Measurements from ENCODE around the gene CCDC71L. TPM values are rescaled to one million over a fixed set of nuclear protein-coding genes. Genes with fewer than 3 reads are reported as not detected.

Gene CCDC71L
- total RNA-seq, 1 experiment from 2014 or later: 4.2 TPM

DNA sequence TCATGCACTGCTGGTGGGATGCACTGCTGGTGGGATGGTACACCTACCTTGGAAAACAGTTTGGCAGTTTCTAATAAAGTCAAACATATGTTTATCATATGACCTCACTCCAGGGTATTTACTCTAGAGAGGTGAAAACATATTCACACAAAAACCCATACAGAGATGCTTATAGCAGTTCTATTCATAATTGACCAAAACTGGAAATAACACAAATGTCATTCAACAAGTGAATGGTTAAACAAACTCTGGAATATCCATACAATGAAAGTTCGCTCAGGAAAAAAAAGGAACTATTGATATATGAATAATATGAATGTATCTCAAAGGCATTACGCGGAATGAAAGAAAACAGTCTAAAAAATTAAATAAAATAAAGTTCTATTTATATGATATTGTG lies 19.5 kb downstream of the CCDC71L start:
- intact Hi-C loops (cut with micrococcal nuclease; ENCODE audit: unreplicated experiment): no loop called here
- no peak overlapping the region for H3K27ac Mint-ChIP-seq (ENCODE audit: unreplicated experiment)
- peaks cover 4% of the 10 kb centered on the region for H3K27me3 Mint-ChIP-seq (ENCODE audit: insufficient read depth, unreplicated experiment)
- no peak for DNase-seq
- Histone ChIP-seq H3K4me3 (ENCODE audit: low read depth, low read length) (no peak overlapping the region), H3K36me3 (ENCODE audit: control insufficient read depth, insufficient read depth, low read length) (no peaks in the 10 kb centered on the region), H3K4me1 (no peaks in the 10 kb centered on the region), H3K9me3 (no peaks in the 10 kb centered on the region), H3K27me3 (replicated peaks; ENCODE audit: control insufficient read depth, insufficient read depth, low read length) (no peaks in the 10 kb centered on the region)
- CTCF ChIA-PET: no interaction called here
- H3K4me3 Mint-ChIP-seq (ENCODE audit: unreplicated experiment): no peak overlapping the region
- H3K4me1 Mint-ChIP-seq (ENCODE audit: low read depth, unreplicated experiment): no peaks in the 10 kb centered on the region
- POLR2A ChIA-PET: interaction anchor here (0.6 kb wide), 1 partner anchor 111 kb away, joined by 3 read pairs; no protein-coding TSS in a partner anchor
- TF ChIP-seq, protein P1, sequence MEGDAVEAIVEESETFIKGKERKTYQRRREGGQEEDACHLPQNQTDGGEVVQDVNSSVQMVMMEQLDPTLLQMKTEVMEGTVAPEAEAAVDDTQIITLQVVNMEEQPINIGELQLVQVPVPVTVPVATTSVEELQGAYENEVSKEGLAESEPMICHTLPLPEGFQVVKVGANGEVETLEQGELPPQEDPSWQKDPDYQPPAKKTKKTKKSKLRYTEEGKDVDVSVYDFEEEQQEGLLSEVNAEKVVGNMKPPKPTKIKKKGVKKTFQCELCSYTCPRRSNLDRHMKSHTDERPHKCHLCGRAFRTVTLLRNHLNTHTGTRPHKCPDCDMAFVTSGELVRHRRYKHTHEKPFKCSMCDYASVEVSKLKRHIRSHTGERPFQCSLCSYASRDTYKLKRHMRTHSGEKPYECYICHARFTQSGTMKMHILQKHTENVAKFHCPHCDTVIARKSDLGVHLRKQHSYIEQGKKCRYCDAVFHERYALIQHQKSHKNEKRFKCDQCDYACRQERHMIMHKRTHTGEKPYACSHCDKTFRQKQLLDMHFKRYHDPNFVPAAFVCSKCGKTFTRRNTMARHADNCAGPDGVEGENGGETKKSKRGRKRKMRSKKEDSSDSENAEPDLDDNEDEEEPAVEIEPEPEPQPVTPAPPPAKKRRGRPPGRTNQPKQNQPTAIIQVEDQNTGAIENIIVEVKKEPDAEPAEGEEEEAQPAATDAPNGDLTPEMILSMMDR (IDR thresholded peaks at IDR 0.05; ENCODE audit: insufficient read depth in 1 of 2, low read depth in 1 of 2, low read length in 1 of 2, severe bottlenecking in 1 of 2, unreplicated experiment in 1 of 2): no peak
- no peaks in the 10 kb centered on the region for H3K9me3 Mint-ChIP-seq (ENCODE audit: unreplicated experiment)
- BruUV-seq (replicated peaks): no TSS peak
- no peaks in the 10 kb centered on the region for H3K36me3 Mint-ChIP-seq (ENCODE audit: insufficient read depth, unreplicated experiment)

- H3K36me3 ChIP-seq (ENCODE audit: control insufficient read depth, insufficient read depth, low read length): no peaks in the 10 kb centered on the region
- peaks cover 4% of the 10 kb centered on the region for H3K27me3 Mint-ChIP-seq (ENCODE audit: insufficient read depth, unreplicated experiment)
- TF ChIP-seq, protein P1 (IDR thresholded peaks at IDR 0.05; ENCODE audit: insufficient read depth in 1 of 2, low read depth in 1 of 2, low read length in 1 of 2, severe bottlenecking in 1 of 2, unreplicated experiment in 1 of 2): no peak
- no TSS peak for BruUV-seq (replicated peaks)
- H3K9me3 Mint-ChIP-seq (ENCODE audit: unreplicated experiment): no peaks in the 10 kb centered on the region
- no peak overlapping the region for H3K27ac Mint-ChIP-seq (ENCODE audit: unreplicated experiment)
- H3K36me3 Mint-ChIP-seq (ENCODE audit: insufficient read depth, unreplicated experiment): no peaks in the 10 kb centered on the region
- ChIA-PET CTCF (interaction anchor here (0.6 kb wide), 1 partner anchor 1397 kb away, joined by 5 read pairs; no protein-coding TSS in a partner anchor), POLR2A (no interaction called here)
- intact Hi-C loops (cut with micrococcal nuclease; ENCODE audit: unreplicated experiment): no loop called here
- DNase-seq: no peak
- H3K4me3 Mint-ChIP-seq (ENCODE audit: unreplicated experiment): no peak overlapping the region
- no peaks in the 10 kb centered on the region for H3K4me1 Mint-ChIP-seq (ENCODE audit: low read depth, unreplicated experiment)
- H3K27me3 ChIP-seq (replicated peaks; ENCODE audit: control insufficient read depth, insufficient read depth, low read length): no peaks in the 10 kb centered on the region
- H3K4me1 ChIP-seq: no peaks in the 10 kb centered on the region
- H3K9me3 ChIP-seq: no peaks in the 10 kb centered on the region
- H3K4me3 ChIP-seq (ENCODE audit: low read depth, low read length): no peak overlapping the region
Measured at GRCh38 chr7:106640368-106641141, 20.4 kb downstream of the CCDC71L start.

- Histone ChIP-seq H3K4me1 (no peaks in the 10 kb centered on the region), H3K4me3 (ENCODE audit: low read depth, low read length) (no peak overlapping the region), H3K9me3 (no peaks in the 10 kb centered on the region), H3K36me3 (ENCODE audit: control insufficient read depth, insufficient read depth, low read length) (no peaks in the 10 kb centered on the region), H3K27me3 (replicated peaks; ENCODE audit: control insufficient read depth, insufficient read depth, low read length) (no peaks in the 10 kb centered on the region)
- no peaks in the 10 kb centered on the region for H3K9me3 Mint-ChIP-seq (ENCODE audit: unreplicated experiment)
- DNase-seq: no peak
- H3K4me3 Mint-ChIP-seq (ENCODE audit: unreplicated experiment): no peak overlapping the region
- no TSS peak for BruUV-seq (replicated peaks)
- ChIA-PET POLR2A (no interaction called here), CTCF (no interaction called here)
- peaks cover 4% of the 10 kb centered on the region for H3K27me3 Mint-ChIP-seq (ENCODE audit: insufficient read depth, unreplicated experiment)
- TF ChIP-seq, protein P1 (IDR thresholded peaks at IDR 0.05; ENCODE audit: insufficient read depth in 1 of 2, low read depth in 1 of 2, low read length in 1 of 2, severe bottlenecking in 1 of 2, unreplicated experiment in 1 of 2): no peak
- intact Hi-C loops (cut with micrococcal nuclease; ENCODE audit: unreplicated experiment): no loop called here
- H3K27ac Mint-ChIP-seq (ENCODE audit: unreplicated experiment): no peak overlapping the region
- H3K4me1 Mint-ChIP-seq (ENCODE audit: low read depth, unreplicated experiment): no peaks in the 10 kb centered on the region
- no peaks in the 10 kb centered on the region for H3K36me3 Mint-ChIP-seq (ENCODE audit: insufficient read depth, unreplicated experiment)
Measured at GRCh38 chr7:106639476-106640334, 21.3 kb downstream of the CCDC71L start.
